ENCODE data around the gene KCNMA1.

The KCNMA1 gene

DNA sequence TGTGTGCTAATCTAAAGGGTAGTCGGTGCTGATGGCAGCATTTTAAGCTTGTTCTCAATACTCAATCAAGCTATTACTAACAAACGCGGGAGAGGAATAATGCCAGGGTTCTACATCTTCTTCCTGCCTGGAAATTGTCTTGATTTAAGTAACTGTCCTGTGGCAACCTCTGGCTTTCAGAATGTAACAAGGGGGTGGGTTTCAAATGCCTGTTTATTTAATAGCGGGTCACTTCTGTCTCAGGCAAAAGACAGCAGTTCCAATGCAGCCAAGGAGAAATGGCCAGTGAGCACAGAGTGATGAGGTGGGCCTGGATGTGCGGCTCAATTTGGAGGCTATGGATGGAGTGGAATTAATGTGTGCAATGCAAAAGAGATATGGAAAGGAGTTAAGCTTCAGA lies 692.4 kb downstream of the KCNMA1 start:
- no peak for DNase-seq

DNA sequence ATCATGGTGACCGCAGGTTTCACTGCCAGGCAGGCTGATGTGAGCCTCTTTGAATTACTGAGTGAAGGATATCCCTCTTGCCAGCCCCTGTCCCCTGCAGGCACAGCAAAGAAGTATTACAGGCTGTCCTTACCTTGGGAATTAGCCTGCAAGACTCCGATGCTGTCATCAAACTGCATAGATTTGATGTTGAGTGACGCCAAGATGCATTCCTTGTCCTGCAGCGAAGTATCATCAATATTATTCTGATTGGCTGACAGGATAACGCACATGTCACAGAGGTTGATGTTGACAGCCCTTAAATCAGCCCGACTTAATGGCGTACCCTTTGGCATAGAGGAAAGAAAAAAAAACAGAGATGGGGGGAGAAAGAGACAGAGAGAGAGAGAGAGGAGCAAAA lies 693.0 kb downstream of the KCNMA1 start:
- DNase-seq = no peak

DNA sequence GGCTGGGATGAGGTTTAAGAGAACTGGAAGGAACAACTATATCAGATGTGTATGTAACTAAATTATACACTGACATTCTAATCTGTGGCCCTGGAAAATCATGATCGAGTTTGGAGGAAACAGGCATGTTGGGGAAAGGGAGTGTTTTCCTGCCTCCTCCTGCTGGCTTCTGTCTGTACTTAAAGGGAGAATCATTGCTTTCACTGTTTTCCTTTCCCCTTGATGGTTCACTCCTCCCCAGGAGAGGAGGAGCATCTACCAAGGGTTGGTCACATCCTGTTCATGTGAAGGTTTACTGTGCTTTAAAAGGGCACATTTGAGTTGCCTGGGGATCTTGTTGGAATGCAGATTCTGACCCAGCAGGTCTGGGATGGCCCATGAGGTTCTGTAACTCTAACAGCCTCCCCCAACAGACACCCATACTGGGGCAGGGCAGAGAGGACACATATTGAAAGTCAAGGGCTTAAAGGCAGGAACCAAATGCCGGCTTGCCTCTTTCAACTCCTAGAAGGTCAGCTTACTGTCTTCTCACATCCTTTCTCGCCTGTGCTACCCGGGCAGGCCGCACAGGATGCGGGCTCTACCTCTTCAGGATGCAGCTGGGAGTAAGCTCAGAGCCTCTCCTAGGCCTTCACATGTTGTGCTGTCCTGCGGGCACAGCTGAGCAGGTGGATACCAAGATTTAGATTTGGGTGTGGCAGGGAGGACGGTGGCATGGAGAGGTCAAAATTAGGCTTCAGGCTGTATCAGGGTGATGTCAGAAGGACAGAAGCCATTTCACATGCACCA lies 694.8 kb downstream of the KCNMA1 start:
- DNase-seq = peak; percentile 23

DNA sequence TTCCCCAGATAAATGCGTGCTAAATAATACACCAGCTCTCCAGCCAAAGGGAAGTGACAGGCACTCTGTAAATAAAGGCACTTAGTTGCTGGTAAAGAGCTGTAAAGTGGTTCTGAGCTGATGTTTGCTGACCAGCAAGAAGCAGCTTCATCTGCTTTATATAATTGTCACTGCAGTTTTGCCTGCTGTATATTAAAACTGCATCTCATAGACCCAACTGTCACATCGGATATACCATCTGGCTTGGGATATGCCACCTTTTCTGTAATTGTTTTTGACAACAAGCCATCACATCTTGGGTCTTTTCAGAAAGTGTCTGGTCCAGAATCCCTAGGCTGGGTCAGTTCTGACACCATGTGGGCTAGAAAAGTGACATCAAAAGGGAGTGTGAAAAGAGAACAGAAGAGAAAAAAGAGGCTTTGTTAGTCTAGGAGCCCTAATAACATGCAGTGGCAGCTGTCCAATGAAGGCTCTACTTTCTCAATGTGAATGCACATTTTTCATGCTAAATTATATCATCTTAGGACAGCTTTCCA lies 697.6 kb downstream of the KCNMA1 start:
- DNase-seq = no peak

DNA sequence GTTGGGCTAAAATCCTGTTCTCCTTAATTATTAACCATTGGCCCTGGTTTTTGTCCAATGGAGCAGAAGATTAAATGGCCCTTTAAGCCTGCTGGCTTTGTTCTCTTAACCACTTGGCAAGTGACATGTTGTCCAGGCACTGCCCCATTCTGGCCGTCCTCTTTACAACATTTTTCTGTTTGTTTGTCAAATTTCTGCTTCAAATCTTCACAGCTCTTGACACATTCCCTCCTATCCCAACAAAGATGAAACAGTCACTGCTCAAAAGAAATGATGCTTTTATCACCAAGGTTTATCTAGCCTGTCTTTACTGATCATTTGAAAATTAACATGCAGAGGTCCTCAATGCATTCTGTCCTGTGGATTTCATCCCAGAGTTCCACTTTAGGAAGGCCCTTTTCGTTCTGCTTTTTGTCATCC lies 700.4 kb downstream of the KCNMA1 start:
- DNase-seq = no peak

DNA sequence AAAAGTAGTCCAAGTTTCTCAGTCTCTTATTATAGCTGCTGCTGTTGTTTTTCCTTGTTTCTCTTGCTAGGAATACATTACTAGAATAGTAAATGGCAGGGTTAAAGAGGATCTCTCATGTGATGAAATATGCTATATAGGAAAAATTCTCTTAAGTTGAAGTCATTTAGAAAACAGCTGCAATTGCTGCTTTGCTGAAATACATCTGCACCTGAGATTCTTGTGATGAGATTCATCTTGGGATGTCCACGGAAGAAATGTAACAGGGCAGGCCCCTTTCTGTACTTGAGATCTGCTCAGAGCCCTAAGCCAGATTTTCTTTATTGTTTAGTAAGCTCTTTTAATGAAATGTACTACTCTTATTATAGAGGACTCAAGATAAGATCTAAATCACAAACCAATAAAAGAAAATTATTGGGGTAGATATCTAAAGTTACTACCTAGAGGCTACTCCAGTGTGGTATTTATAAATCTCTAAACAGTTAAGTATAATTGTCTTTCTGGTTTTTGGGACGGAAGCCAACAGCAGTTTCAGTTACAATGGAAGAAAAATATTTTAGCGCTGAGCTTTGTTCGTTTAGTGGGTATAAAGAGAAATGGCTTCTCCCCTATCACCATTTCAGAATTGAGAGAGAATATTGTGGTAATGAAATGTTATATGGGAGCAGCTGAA lies 701.5 kb downstream of the KCNMA1 start:
- DNase-seq = no peak

DNA sequence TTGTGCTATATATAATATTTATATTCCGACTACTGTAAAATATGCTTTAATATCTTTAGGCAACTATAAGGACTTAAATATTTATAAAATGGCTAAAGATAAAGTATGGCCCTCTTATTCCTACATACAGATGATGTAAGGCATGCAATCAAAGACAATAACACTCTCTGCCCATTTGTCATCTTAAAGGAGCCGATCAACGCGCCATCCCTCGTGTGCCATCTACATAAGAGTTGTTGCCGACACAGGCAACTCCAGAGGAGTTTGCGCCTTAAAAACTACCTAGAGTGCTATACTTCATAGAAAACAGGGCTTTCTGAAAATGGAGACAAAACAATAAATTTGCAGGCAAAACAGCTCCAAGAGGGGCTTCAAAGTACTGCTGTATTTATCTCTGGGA lies 709.0 kb downstream of the KCNMA1 start:
- DNase-seq = no peak

DNA sequence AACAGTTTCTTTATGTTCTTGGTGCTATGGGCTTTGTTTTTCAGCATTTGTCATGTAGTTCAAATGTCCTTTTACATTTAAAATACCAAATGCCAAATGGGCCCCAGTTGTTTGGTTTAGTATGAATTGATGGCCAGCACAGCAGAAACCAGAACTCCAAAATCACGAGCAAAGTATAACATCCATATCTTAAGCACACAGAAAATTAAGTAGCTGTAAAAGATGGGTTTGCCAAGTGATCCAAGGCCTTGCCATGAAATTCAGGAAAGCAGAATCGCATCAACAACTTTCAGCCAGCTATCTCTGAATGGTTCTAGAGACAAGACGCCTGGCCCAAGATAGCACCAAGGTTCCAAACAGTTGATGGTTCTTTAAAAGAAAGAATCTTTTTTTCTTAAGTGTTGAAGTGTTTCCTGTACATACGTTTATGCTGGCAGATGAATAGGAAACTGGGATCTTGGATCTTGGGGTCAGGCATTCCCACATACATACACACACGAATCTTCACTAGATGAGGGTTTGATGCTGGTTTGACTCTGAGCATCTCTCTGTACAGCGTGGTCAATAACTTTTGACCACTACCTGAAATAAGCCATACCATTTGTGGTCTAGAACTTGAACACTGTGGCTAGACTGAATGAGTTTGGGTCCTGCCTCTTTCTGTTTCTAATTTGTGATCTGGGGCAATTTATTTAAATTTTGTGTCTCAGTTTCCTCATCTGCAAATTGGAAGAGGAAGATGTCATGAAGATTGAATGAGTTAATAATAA lies 711.8 kb downstream of the KCNMA1 start:
- no peak for DNase-seq

DNA sequence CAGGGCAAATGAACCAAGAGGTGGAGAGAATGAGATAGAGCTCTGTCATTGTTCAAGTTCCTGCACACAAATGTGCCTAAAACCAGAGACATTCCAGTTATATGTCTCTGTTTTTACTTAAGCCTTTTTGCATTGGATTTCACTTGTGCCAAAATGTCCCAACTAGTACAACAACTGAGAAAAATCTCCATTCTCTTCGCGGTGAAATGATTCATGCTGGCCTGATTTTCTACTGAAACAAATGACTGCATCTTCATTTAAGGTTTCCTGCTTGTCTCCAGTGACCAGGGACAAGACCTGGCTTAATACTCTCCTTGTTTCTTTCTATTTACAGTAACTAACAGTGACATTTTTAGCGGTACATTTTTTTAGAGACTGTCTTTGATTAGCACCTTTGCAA lies 714.9 kb downstream of the KCNMA1 start:
- DNase-seq = peak; percentile 22

DNA sequence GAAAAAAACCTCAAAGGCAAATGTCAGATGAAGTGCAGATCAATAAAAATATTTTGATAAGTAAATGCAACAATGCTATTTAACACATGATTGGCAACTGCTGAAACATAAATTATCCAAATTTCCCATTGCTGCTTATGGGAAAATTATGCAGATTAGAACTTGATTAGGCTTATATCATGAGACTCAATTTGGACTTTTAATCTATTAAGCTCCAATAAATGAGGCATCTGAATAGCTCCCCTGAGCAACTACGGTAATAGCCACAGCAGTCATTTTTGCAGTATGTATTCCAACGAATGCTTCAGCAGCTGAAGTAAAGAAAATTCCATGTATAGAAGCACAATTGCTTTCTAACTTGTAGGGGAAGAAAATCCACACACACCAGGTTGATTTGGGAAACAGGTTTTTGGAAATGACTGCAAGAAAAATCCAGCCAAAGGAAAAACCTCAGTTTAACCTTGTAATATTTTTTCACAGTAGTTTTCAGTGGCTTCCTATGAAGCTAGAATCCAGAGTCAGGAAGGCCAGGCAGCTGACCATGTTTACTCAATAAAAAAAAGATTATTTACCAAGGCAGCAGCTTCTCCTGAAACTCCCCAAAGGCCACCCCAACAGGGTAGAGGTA lies 716.1 kb downstream of the KCNMA1 start:
- DNase-seq = no peak

DNA sequence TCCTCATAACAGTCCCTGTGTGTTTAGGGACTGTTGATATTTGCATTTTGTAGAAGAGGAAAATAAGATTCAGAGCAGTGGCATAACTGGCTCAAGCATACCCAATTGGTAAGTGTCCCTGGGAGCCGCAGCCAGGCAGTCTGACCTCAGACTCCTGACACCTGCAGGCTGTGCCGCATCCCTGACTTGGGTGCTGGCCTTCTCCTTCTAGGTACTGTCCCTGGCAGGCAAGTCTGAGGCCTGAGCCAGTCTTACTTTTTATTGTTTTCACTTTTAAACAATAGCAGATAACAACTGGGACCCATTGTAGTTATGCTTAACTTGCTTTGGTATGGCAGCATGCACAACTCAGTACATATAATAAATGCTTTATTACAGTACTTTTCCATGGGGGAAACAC lies 717.0 kb downstream of the KCNMA1 start:
- DNase-seq = no peak

DNA sequence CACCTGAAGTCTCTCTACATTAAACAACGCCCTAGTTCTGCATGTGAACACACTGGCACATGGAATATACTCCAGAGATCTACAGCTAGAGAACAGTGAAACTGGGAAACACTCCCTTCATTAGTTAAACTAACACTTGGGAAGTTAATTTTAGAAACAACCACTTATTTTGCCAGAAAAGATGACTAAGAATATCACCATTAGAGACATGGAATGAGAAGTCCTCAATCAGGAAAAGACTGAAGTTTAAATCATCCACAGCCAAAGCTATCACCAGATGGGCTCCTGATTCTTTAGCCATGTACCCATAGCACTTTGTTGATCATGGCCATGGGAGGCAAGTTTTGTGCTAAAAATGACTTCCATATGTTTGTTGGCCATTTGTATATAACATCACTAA lies 719.5 kb downstream of the KCNMA1 start:
- peak; percentile 20 for DNase-seq

DNA sequence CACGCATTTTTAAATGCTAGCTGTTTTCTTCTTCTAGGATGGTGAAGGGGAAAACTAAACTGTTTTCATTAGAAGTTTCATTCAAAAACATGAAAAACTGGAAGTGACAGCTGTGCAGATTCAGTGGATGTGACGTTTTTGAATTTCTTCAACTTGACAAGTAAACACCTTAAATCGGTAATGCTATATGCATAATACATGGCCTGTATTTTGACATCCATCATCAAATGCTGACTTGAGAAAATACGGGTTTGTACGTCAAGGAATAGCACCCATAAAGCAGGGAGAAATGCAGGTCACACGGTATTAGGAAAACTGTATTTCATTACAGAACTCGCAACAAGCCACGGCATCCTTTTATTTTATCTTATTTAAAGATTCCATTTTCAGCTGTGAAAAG lies 720.5 kb downstream of the KCNMA1 start:
- DNase-seq = no peak

DNA sequence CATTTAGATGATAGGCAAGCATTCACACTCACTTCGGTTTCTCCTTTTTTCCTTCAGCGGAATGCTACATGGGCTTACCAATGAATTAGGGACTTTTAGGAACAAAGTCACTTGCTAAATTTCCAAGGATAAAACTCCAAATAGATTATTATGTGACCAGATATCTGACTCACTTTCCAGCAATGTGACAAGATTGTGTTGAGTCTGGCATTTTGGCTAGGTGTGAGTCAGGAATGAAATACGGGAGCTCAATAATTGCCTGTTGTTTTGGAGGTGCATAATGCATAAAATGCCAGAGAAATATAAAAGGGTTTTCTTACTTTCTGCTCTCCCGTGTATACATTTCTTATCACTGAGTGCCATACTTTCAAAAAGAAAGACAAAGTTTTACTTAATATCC lies 721.1 kb downstream of the KCNMA1 start:
- DNase-seq = peak; percentile 42

DNA sequence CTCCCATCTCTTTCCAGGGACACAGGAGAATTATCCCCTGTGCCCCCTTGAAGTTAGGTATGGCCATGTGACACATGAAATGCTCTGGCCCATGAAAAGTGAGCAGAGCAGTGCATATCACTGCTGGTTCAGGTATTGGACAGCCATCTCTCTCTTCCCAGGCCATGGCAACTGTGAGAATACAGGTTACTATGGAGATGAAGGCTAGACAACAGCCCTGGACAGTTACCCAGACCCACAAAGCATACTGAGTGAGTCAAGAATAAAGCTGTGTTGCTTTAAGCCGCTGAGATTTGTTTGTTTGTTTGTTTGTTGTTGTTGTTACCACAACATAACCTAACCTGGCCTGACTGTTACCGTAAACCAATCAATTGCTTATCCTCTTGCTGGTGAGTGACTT lies 722.3 kb downstream of the KCNMA1 start:
- DNase-seq = no peak

DNA sequence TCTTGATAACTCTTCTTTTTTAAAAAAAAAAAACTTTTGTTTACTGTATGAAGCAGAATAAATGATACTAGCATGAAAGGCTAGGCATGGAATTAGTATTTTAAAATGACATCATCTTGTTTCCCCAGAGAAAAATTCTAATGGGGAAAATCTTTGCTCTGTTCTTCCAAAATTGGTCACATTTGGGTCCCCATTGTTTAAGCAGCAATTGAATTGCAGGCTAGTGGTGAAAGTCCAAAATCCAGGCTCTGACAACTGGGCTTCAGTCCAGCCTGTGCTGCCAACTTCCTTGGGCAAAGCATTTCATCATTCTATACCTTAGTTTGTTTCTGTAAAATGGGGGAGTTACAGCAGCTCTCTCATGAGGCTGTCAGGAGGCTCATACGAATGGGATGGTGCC lies 726.4 kb downstream of the KCNMA1 start:
- no peak for DNase-seq

DNA sequence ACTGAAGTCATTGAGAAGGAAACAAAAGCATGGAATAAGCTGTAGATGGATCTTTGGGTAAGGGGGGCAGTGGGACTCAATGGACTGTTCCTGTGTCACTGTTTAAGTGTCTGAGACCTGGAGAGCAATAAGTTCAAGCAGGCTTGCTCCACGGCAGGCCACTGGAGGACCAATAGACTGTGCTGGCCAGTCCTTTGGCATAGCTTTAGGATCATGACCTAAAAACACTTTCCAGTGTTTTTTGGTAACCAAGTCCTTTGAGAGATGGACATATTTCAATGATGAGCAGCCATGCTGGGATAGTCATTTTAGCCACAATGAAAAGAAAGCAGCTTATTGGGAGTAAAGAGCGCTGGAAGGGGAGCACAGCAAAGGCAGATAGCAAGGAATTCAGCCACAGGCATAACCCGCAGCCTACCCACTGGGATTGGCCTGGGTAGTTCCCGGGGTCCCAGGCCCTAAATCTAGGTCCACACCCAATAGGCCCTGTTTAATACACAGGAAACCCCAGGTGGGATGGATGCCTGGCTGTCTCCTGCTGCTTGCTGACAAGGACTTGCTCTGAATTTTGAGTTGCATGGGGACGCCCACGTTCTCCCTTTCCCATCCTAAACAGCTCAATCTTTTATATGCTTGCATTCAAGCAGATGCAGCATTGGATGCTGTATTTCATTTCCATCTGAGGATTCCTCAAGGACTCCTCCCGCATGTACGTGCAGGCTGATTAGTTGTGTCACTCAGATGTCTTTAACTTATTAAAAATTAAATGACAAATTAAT lies 727.2 kb downstream of the KCNMA1 start:
- DNase-seq = no peak

DNA sequence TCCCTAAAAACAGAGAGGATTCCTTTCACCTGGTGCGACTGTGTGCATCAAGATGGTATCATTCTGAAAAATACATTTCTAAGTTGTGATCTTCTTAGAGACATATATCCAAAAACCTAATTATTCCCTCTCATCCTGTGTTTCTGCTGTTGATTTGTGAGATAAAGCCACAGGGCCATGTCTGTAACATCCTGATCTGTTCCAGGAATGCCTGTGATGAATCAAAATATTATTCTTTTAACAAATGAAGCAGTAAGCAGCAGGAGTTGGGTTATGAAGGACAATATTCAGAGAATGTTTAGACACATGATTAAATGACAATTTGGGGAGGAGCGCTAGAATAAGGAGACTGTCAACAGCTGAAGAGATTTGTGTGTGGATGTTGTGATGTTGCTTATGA lies 731.4 kb downstream of the KCNMA1 start:
- DNase-seq = no peak

DNA sequence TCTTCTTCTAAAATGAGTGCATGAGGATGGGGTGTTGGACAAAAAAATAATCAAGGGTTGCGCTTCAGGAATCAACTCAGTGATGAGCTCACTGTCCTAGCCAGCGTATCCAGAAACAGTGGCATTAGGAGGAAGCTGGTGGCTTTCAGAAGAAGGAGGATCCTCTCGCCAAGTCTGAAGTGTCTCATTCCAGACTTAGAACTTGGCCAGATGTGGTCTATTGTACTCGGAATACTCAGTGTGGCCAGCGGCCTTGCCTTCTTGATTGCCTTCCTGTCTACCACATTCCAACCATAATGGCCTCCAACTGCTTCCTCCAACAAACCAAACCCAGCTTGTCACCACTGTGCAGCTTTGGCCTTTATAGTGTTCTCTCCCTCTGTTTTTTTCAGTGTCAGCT lies 732.4 kb downstream of the KCNMA1 start:
- DNase-seq = no peak

DNA sequence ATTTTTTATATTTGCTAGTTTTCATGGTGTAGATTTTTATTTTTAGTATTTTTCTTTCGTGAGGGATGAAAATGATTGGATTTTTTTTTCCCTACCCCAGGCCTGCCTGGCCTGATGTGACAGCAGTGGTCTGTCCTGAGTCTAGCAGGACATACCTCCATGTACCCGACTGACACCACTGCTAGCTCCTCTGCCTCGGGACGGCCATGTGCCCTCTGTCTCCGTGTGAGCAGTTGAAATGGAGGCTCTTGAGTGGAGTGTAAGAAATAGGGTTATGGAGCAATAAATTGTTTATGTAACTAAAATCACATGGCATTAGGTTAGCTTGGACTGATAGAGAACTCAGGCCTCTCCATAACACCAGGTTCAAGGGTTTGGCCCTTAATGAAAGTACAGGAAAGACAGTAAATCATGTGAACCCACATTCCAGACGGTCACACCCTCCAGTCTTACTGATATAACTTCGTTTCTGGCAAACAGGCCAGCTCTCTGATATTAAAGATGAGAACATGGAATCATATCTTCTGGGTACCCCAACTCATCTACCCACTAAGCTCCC lies 734.1 kb downstream of the KCNMA1 start:
- no peak for DNase-seq

DNA sequence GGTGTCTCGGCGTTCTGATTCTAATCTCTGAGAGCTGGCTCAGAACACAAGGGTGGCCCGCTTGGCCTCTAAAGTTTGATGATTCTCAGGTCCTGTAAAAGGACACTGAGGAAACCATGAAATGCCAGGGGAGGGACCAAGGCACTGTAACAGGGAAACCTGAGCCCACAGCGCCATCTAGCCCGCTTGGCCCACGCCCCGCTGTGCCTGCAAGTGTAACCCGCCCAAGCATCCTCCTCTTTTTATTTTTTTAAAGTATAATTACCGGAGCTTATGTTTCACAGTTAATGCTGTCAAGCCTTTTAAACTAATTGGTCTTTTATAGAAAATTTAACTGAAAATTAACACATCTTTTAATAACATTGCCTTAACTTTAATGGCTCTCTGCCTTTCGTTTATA lies 734.7 kb downstream of the KCNMA1 start:
- peak; percentile 22 for DNase-seq

DNA sequence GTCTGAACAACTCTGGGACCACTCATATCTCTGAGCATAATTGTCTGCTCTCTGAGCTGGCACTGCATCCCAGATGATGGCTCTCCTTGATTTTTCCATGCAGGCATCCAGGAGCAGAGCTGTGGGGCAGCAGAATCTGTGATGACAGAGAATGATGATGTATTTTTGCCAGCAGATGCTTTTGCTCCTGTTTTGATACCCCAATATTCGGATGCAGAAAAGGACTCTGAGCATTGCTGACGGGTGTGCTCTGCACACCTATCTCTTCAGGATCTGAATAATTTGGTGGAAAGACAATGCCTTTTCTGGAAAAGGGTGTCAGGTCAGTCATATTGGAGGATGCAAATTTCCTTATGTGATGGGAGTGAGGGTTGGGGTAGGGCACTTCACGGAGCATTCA lies 735.9 kb downstream of the KCNMA1 start:
- no peak for DNase-seq
